Measurements from ENCODE around the gene USP10. TPM values are rescaled to one million over a fixed set of nuclear protein-coding genes. Genes with fewer than 3 reads are reported as not detected.

The USP10 gene
- total and polyA plus RNA-seq, 2 donors (not counting 1 experiment from before 2014, with no cell fraction given): 48.9 to 134 TPM

- Mint-ChIP-seq H3K4me3 (no peak overlapping the region), H3K4me1 (no peaks in the 10 kb centered on the region), H3K9me3 (ENCODE audit: insufficient read depth) (no peaks in the 10 kb centered on the region), H3K27me3 (no peaks in the 10 kb centered on the region), H3K27ac (no peak overlapping the region)
- TF ChIP-seq EZH2 (IDR thresholded peaks at IDR 0.05; ENCODE audit: borderline replicate concordance, insufficient read depth, low read depth, low read length, poor library complexity, severe bottlenecking) (no peak), CTCF (IDR thresholded peaks at IDR 0.05) (no peak)
- ChIA-PET CTCF (interaction anchor here (0.6 to 1.4 kb wide), 2 partner anchors 35 to 166 kb away, joined by 3 to 8 read pairs; no protein-coding TSS in a partner anchor), POLR2A (no interaction called here)
- H4K20me1 ChIP-seq (ENCODE audit: control insufficient read depth, insufficient read depth, low read length, poor library complexity, severe bottlenecking): no peaks in the 10 kb centered on the region
- no peaks in the 10 kb centered on the region for H3K79me2 ChIP-seq (ENCODE audit: control insufficient read depth, insufficient read depth, low read length)
- WGBS (ENCODE audit: insufficient coverage): 97% methylated on average over 20 of the region's 22 CpGs
- DNase-seq: no peak
- ATAC-seq (ENCODE audit: low read depth): no peak
- H3K27ac ChIP-seq (ENCODE audit: low read length in 2 of 2): no peak overlapping the region
- H2AFZ ChIP-seq (ENCODE audit: insufficient read depth, low read depth, low read length, poor library complexity, severe bottlenecking): no peak overlapping the region
- H3K27me3 ChIP-seq (replicated peaks in 1 of 4; ENCODE audit: control extremely low read depth in 1 of 4, control insufficient read depth in 3 of 4, insufficient read depth in 4 of 4, low read length in 3 of 4): no peaks in the 10 kb centered on the region
- no peaks in the 10 kb centered on the region for H3K9me3 ChIP-seq (ENCODE audit: control extremely low read depth in 1 of 3, control insufficient read depth in 2 of 3, insufficient read depth in 1 of 3, low read length in 2 of 3)
- H3K4me3 ChIP-seq (ENCODE audit: control extremely low read depth in 1 of 5, extremely low read depth in 1 of 5, insufficient read depth in 1 of 5, low read depth in 2 of 5, low read length in 4 of 5): no peak overlapping the region
- intact Hi-C loops (cut with micrococcal nuclease): no loop called here
- H3K4me2 ChIP-seq (replicated peaks; ENCODE audit: low read depth, low read length, poor library complexity, severe bottlenecking): no peak overlapping the region
- no peaks in the 10 kb centered on the region for H3K36me3 ChIP-seq (replicated peaks in 1 of 2; ENCODE audit: control extremely low read depth in 1 of 2, control insufficient read depth in 1 of 2, extremely low read depth in 1 of 2, insufficient read depth in 2 of 2, low read length in 1 of 2)
- H3K4me1 ChIP-seq (ENCODE audit: control insufficient read depth in 2 of 2, insufficient read depth in 2 of 2, low read length in 2 of 2): no peaks in the 10 kb centered on the region
- no peak overlapping the region for H3K9ac ChIP-seq (ENCODE audit: low read length)
Observed at GRCh38 chr16:84788920-84789391, 89.2 kb downstream of the USP10 start.

- Histone ChIP-seq H3K9me3 (ENCODE audit: control extremely low read depth in 1 of 3, control insufficient read depth in 2 of 3, insufficient read depth in 1 of 3, low read length in 2 of 3) (no peaks in the 10 kb centered on the region), H3K9ac (ENCODE audit: low read length) (no peak overlapping the region), H3K27ac (ENCODE audit: low read length in 2 of 2) (no peak overlapping the region), H3K36me3 (replicated peaks in 1 of 2; ENCODE audit: control extremely low read depth in 1 of 2, control insufficient read depth in 1 of 2, extremely low read depth in 1 of 2, insufficient read depth in 2 of 2, low read length in 1 of 2) (no peaks in the 10 kb centered on the region), H4K20me1 (ENCODE audit: control insufficient read depth, insufficient read depth, low read length, poor library complexity, severe bottlenecking) (no peaks in the 10 kb centered on the region), H2AFZ (ENCODE audit: insufficient read depth, low read depth, low read length, poor library complexity, severe bottlenecking) (no peak overlapping the region), H3K4me1 (ENCODE audit: control insufficient read depth in 2 of 2, insufficient read depth in 2 of 2, low read length in 2 of 2) (no peaks in the 10 kb centered on the region), H3K27me3 (replicated peaks in 1 of 4; ENCODE audit: control extremely low read depth in 1 of 4, control insufficient read depth in 3 of 4, insufficient read depth in 4 of 4, low read length in 3 of 4) (no peaks in the 10 kb centered on the region), H3K4me2 (replicated peaks; ENCODE audit: low read depth, low read length, poor library complexity, severe bottlenecking) (no peak overlapping the region), H3K79me2 (ENCODE audit: control insufficient read depth, insufficient read depth, low read length) (no peaks in the 10 kb centered on the region), H3K4me3 (ENCODE audit: control extremely low read depth in 1 of 5, extremely low read depth in 1 of 5, insufficient read depth in 1 of 5, low read depth in 2 of 5, low read length in 4 of 5) (no peak overlapping the region)
- no peak overlapping the region for H3K27ac Mint-ChIP-seq
- no peaks in the 10 kb centered on the region for H3K27me3 Mint-ChIP-seq
- no peaks in the 10 kb centered on the region for H3K9me3 Mint-ChIP-seq (ENCODE audit: insufficient read depth)
- no peak for ATAC-seq (ENCODE audit: low read depth)
- 88% methylated on average over 5 of the region's 11 CpGs for WGBS (ENCODE audit: insufficient coverage)
- no peak overlapping the region for H3K4me3 Mint-ChIP-seq
- ChIA-PET POLR2A (no interaction called here), CTCF (interaction anchor here (1.4 kb wide), 1 partner anchor 35 kb away, joined by 8 read pairs; no protein-coding TSS in a partner anchor)
- DNase-seq: no peak
- H3K4me1 Mint-ChIP-seq: no peaks in the 10 kb centered on the region
- intact Hi-C loops (cut with micrococcal nuclease): no loop called here
- TF ChIP-seq CTCF (IDR thresholded peaks at IDR 0.05): no peak
- TF ChIP-seq EZH2 (IDR thresholded peaks at IDR 0.05; ENCODE audit: borderline replicate concordance, insufficient read depth, low read depth, low read length, poor library complexity, severe bottlenecking): no peak
Observed at GRCh38 chr16:84789431-84789830, 89.6 kb downstream of the USP10 start.

Data from B cell (primary cell).